Fibroblast of pulmonary artery (primary cell): Measurements from ENCODE around the gene GNB1L.

Source experiments
- DNase-seq: peaks from one replicate; pipeline ENCODE4 v3.0.0-alpha.2; 2010; ENCODE audit warnings: low read depth
- H3K4me3 ChIP-seq: replicated peaks from 2 replicates; pipeline ENCODE4 v1.5.1; 2011; ENCODE audit warnings: low read depth, mild to moderate bottlenecking, control low read depth, low read length, moderate library complexity
- CTCF ChIP-seq: IDR thresholded peaks from 2 replicates; pipeline ENCODE4 v1.5.1; 2011; ENCODE audit warnings: mild to moderate bottlenecking, control low read depth, low read length, inconsistent platforms; ENCODE audit errors: missing control alignments

Gene GNB1L

GRCh38 chr22:19869497-19870152 lies 15.0 kb upstream of the GNB1L start:
- TF ChIP-seq CTCF, result no peak
- DNase-seq, result no peak
- H3K4me3 ChIP-seq, result no peak overlapping the region

GRCh38 chr22:19868773-19869471 lies 14.2 kb upstream of the GNB1L start:
- no peak overlapping the region for H3K4me3 ChIP-seq
- no peak for DNase-seq
- TF ChIP-seq CTCF, result no peak

GRCh38 chr22:19868333-19868732 lies 13.7 kb upstream of the GNB1L start:
- H3K4me3 ChIP-seq, result no peak overlapping the region
- no peak for TF ChIP-seq CTCF
- no peak for DNase-seq

- H3K4me3 ChIP-seq, result no peak overlapping the region
- TF ChIP-seq CTCF, result no peak
- DNase-seq, result no peak
Measured at GRCh38 chr22:19867617-19868016, 12.9 kb upstream of the GNB1L start.

GRCh38 chr22:19866665-19867009 lies 12.0 kb upstream of the GNB1L start:
- H3K4me3 ChIP-seq, result no peak overlapping the region
- no peak for TF ChIP-seq CTCF
- DNase-seq, result no peak

GRCh38 chr22:19865141-19865829 lies 10.6 kb upstream of the GNB1L start:
- DNase-seq, result peak; percentile 49
- no peak overlapping the region for H3K4me3 ChIP-seq
- TF ChIP-seq CTCF, result no peak
